H1 (cell line): Measurements from ENCODE around the gene TECPR2. TPM values are rescaled to one million over a fixed set of nuclear protein-coding genes. Genes with fewer than 3 reads are reported as not detected.

ENCODE experiments used
- CTCF ChIA-PET: fragments of 300-600 bp; sonication (Branson Sonifier 250); formaldehyde crosslinking; loops from one replicate; lab custom pipeline; 2021; ENCODE audit not compliant: partially characterized antibody; lab: Charles Lee
- POLR2A ChIA-PET: fragments of 300-600 bp; sonication (Branson Sonifier 250); formaldehyde crosslinking; loops from one replicate; lab custom pipeline; 2021; ENCODE audit warnings: inconsistent platforms; ENCODE audit not compliant: partially characterized antibody; lab: Charles Lee
- DNase-seq, 2 experiments: peaks; one replicate each; pipeline versions ENCODE4 v3.0.0 to v3.0.0-alpha.2; 2010 to 2022; ENCODE audit warnings: low spot score in 2 of 2, low read depth in 1 of 2, mixed read lengths in 1 of 2
- FAIRE-seq: peaks from 2 replicates; lab custom pipeline; 2011; peaks lifted over from hg19 to GRCh38; lab: Jason Lieb, UNC
- H2AFZ ChIP-seq: 2 replicates; pipeline ENCODE4 v1.8.1; 2012; ENCODE audit warnings: low read length, inconsistent platforms
- H2AK5ac ChIP-seq: 2 replicates; pipeline ENCODE4 v1.6.1; 2013; ENCODE audit warnings: low read depth, low read length
- H2BK120ac ChIP-seq: replicated peaks from 2 replicates; pipeline ENCODE3; 2013; ENCODE audit warnings: low read depth, low read length, inconsistent platforms
- H2BK12ac ChIP-seq: 2 replicates; pipeline ENCODE4 v1.6.1; 2013; ENCODE audit warnings: low read depth, low read length
- H2BK15ac ChIP-seq: 2 replicates; pipeline ENCODE4 v1.6.1; 2013; ENCODE audit warnings: low read length
- H2BK20ac ChIP-seq: 2 replicates; pipeline ENCODE4 v1.6.1; 2013; ENCODE audit warnings: low read length
- H2BK5ac ChIP-seq: 2 replicates; pipeline ENCODE4 v1.6.1; 2013; ENCODE audit warnings: low read depth, low read length
- H3K14ac ChIP-seq: 2 replicates; pipeline ENCODE4 v1.6.1; 2013; ENCODE audit warnings: inconsistent platforms; ENCODE audit not compliant: insufficient read length
- H3K18ac ChIP-seq: 2 replicates; pipeline ENCODE4 v1.6.1; 2013; ENCODE audit warnings: low read length; ENCODE audit errors: extremely low read depth
- H3K23ac ChIP-seq: 2 replicates; pipeline ENCODE4 v1.6.1; 2013; ENCODE audit warnings: inconsistent platforms; ENCODE audit not compliant: insufficient read length
- H3K23me2 ChIP-seq: 2 replicates; pipeline ENCODE4 v1.6.1; 2013; ENCODE audit warnings: low read depth, low read length
- H3K27ac ChIP-seq: 2 replicates; pipeline ENCODE4 v1.6.1; 2011; ENCODE audit warnings: low read depth, low read length, inconsistent platforms
- H3K27me3 ChIP-seq, 4 experiments: replicated peaks in 1 of 4; 1 replicate in 1 of 4; 2 replicates in 3 of 4; pipeline versions ENCODE4 v1.6.1 to v1.8.1; 2011 to 2013; ENCODE audit warnings: low read length in 3 of 4, mild to moderate bottlenecking in 3 of 4, inconsistent platforms in 2 of 4, mixed read lengths in 2 of 4, moderate library complexity in 1 of 4; ENCODE audit not compliant: control insufficient read depth in 3 of 4, insufficient read depth in 3 of 4; ENCODE audit errors: extremely low read depth in 1 of 4
- H3K36me3 ChIP-seq, 4 experiments: 2 replicates each; pipeline versions ENCODE4 v1.6.1 to v1.8.1; 2011 to 2013; ENCODE audit warnings: mild to moderate bottlenecking in 4 of 4, low read length in 3 of 4, moderate library complexity in 2 of 4, control low read depth in 1 of 4, inconsistent platforms in 1 of 4; ENCODE audit not compliant: insufficient read depth in 4 of 4, control insufficient read depth in 2 of 4
- H3K4ac ChIP-seq: replicated peaks from 2 replicates; pipeline ENCODE3; 2013; ENCODE audit warnings: low read length, low read depth, mixed read lengths, inconsistent platforms; ENCODE audit not compliant: insufficient read length
- H3K4me1 ChIP-seq, 4 experiments: replicated peaks in 1 of 4; 1 replicate in 1 of 4; 2 replicates in 3 of 4; pipeline versions ENCODE4 v1.6.1 to v1.8.1; 2011 to 2013; ENCODE audit warnings: low read length in 3 of 4, inconsistent platforms in 2 of 4, mixed read lengths in 1 of 4; ENCODE audit not compliant: insufficient read depth in 4 of 4, control insufficient read depth in 3 of 4
- H3K4me2 ChIP-seq, 2 experiments: 2 replicates each; pipeline versions ENCODE4 v1.6.1 to v1.8.1; 2011 to 2013; ENCODE audit warnings: low read depth in 2 of 2, low read length in 2 of 2, control low read depth in 1 of 2, inconsistent platforms in 1 of 2, mild to moderate bottlenecking in 1 of 2; ENCODE audit not compliant: insufficient read depth in 1 of 2
- H3K4me3 ChIP-seq, 4 experiments: fragments of 200-600, 300-600 bp in 1 of 4; sonication (generic), shearing (Covaris generic), sonication (Bioruptor Twin) in 1 of 4; 2 replicates each; pipeline versions ENCODE4 v1.5.1 to v1.8.1; 2011 to 2016; ENCODE audit warnings: low read length in 4 of 4, low read depth in 3 of 4, control low read depth in 2 of 4, inconsistent platforms in 2 of 4, mild to moderate bottlenecking in 2 of 4, mixed read lengths in 1 of 4, moderate library complexity in 1 of 4; ENCODE audit not compliant: insufficient read depth in 2 of 4; ENCODE audit errors: extremely low read depth in 1 of 4
- H3K56ac ChIP-seq: replicated peaks from 2 replicates; pipeline ENCODE3; 2013; ENCODE audit warnings: low read depth, mild to moderate bottlenecking, mixed read lengths, low read length, inconsistent platforms; ENCODE audit not compliant: insufficient read length
- H3K79me1 ChIP-seq: 2 replicates; pipeline ENCODE4 v1.6.1; 2013; ENCODE audit warnings: low read depth, low read length, control low read depth
- H3K79me2 ChIP-seq, 2 experiments: 2 replicates each; pipeline versions ENCODE4 v1.6.1 to v1.8.1; 2012 to 2013; ENCODE audit warnings: low read length in 2 of 2, mild to moderate bottlenecking in 2 of 2, inconsistent platforms in 1 of 2; ENCODE audit not compliant: insufficient read depth in 2 of 2, control insufficient read depth in 1 of 2
- H3K9ac ChIP-seq, 4 experiments: replicated peaks in 1 of 4; 1 replicate in 1 of 4; 2 replicates in 3 of 4; pipeline versions ENCODE4 v1.6.1 to v1.8.1; 2011 to 2013; ENCODE audit warnings: low read depth in 3 of 4, low read length in 3 of 4, control low read depth in 2 of 4, mild to moderate bottlenecking in 2 of 4, moderate library complexity in 2 of 4, inconsistent platforms in 1 of 4; ENCODE audit errors: extremely low read depth in 1 of 4
- H3K9me3 ChIP-seq, 2 experiments: 2 replicates each; pipeline versions ENCODE4 v1.6.1 to v1.8.1; 2012 to 2013; ENCODE audit warnings: mild to moderate bottlenecking in 2 of 2, moderate library complexity in 2 of 2, control low read depth in 1 of 2, inconsistent platforms in 1 of 2, low read depth in 1 of 2, low read length in 1 of 2, mixed read lengths in 1 of 2; ENCODE audit not compliant: insufficient read depth in 2 of 2
- H4K20me1 ChIP-seq, 2 experiments: replicated peaks in 1 of 2; 2 replicates each; pipeline versions ENCODE3 to v1.8.1; 2011 to 2013; ENCODE audit warnings: inconsistent platforms in 2 of 2, low read length in 2 of 2, mild to moderate bottlenecking in 1 of 2; ENCODE audit not compliant: insufficient read depth in 2 of 2, control insufficient read depth in 1 of 2
- H4K5ac ChIP-seq: 2 replicates; pipeline ENCODE4 v1.6.1; 2013; ENCODE audit warnings: low read length, low read depth, mixed read lengths, inconsistent platforms; ENCODE audit not compliant: insufficient read length
- H4K8ac ChIP-seq: 2 replicates; pipeline ENCODE4 v1.8.0; 2013; ENCODE audit warnings: mild to moderate bottlenecking, moderate library complexity, low read length, inconsistent platforms; ENCODE audit not compliant: insufficient read depth; ENCODE audit errors: extremely low read depth
- H4K91ac ChIP-seq: replicated peaks from 2 replicates; pipeline ENCODE3; 2013; ENCODE audit warnings: low read length, mixed read lengths, inconsistent platforms; ENCODE audit not compliant: insufficient read length
- CBX8 ChIP-seq: fragments of 300-800, 300-1000 bp; sonication (generic); IDR thresholded peaks from 2 replicates; pipeline ENCODE4 v1.7.1; 2016; ENCODE audit warnings: low read depth, low read length, borderline replicate concordance
- CHD2 ChIP-seq: IDR thresholded peaks from 2 replicates; pipeline ENCODE4 v1.6.1; 2012; ENCODE audit warnings: low read length, improper control_type of control experiment
- EGR1 ChIP-seq: IDR thresholded peaks from 2 replicates; pipeline ENCODE4 v1.6.1; 2011; ENCODE audit warnings: low read depth, low read length, borderline replicate concordance
- EP300 ChIP-seq, 2 experiments: IDR thresholded peaks; 1 replicate in 1 of 2; 2 replicates in 1 of 2; pipeline ENCODE4 v1.6.1; 2011 to 2012; ENCODE audit warnings: low read depth in 2 of 2, low read length in 2 of 2, mild to moderate bottlenecking in 2 of 2, borderline replicate concordance in 1 of 2, inconsistent platforms in 1 of 2, moderate library complexity in 1 of 2
- HDAC6 ChIP-seq: IDR thresholded peaks from one replicate; pipeline ENCODE4 v1.7.1; 2012; ENCODE audit warnings: low read depth, mild to moderate bottlenecking, inconsistent platforms, low read length, moderate library complexity
- KDM5A ChIP-seq: fragments of 200-600 bp; IDR thresholded peaks from 2 replicates; pipeline ENCODE4 v1.7.1; 2012; ENCODE audit warnings: mild to moderate bottlenecking, low read length, inconsistent platforms, mixed read lengths
- NANOG ChIP-seq: IDR thresholded peaks from 2 replicates; pipeline ENCODE4 v1.6.1; 2011; ENCODE audit warnings: low read length, low read depth, mild to moderate bottlenecking, inconsistent platforms; ENCODE audit not compliant: insufficient read depth, poor library complexity, severe bottlenecking
- POU5F1 ChIP-seq: IDR thresholded peaks from 2 replicates; pipeline ENCODE4 v1.6.1; 2011; ENCODE audit warnings: low read depth, mild to moderate bottlenecking, low read length, moderate library complexity
- RAD21 ChIP-seq, 2 experiments: IDR thresholded peaks in 1 of 2; conservative IDR thresholded peaks in 1 of 2; 2 replicates each; pipeline ENCODE4 v1.6.1; 2011; ENCODE audit warnings: low read depth in 2 of 2, low read length in 2 of 2, improper control_type of control experiment in 1 of 2, inconsistent platforms in 1 of 2, mild to moderate bottlenecking in 1 of 2, moderate library complexity in 1 of 2
- RFX5 ChIP-seq: IDR thresholded peaks from 2 replicates; pipeline ENCODE4 v1.6.1; 2011; ENCODE audit warnings: low read depth, low read length, improper control_type of control experiment, borderline replicate concordance
- RNF2 ChIP-seq: fragments of 200-900, 300-1000 bp; sonication (generic); IDR thresholded peaks from 2 replicates; pipeline ENCODE4 v1.7.1; 2016; ENCODE audit warnings: borderline replicate concordance, low read depth, mild to moderate bottlenecking, antibody characterized with exemption, low read length; ENCODE audit not compliant: poor library complexity, severe bottlenecking; ENCODE audit errors: missing control alignments
- SIX5 ChIP-seq: IDR thresholded peaks from 2 replicates; pipeline ENCODE4 v1.6.1; 2011; ENCODE audit warnings: mild to moderate bottlenecking, low read depth, low read length
- SP1 ChIP-seq: IDR thresholded peaks from 2 replicates; pipeline ENCODE4 v1.6.1; 2011; ENCODE audit warnings: low read depth, low read length
- SP4 ChIP-seq: IDR thresholded peaks from 2 replicates; pipeline ENCODE4 v1.6.1; 2012; ENCODE audit warnings: low read length, inconsistent platforms
- TAF1 ChIP-seq: IDR thresholded peaks from 2 replicates; pipeline ENCODE4 v1.6.1; 2011; ENCODE audit warnings: mild to moderate bottlenecking, low read depth, low read length
- WGBS, 2 experiments: shearing (Covaris generic) in 1 of 2; methylation state at CpG; one replicate each; pipeline versions ENCODE4 v1.1.6 to v1.1.7; 2013 to 2015; ENCODE audit warnings: low lambda C conversion rate in 2 of 2, mixed read lengths in 2 of 2, inconsistent platforms in 1 of 2, low coverage in 1 of 2, missing lambda C conversion rate in 1 of 2; ENCODE audit not compliant: insufficient replicate concordance in 2 of 2, insufficient coverage in 1 of 2, insufficient read length in 1 of 2; ENCODE audit errors: extremely low coverage in 1 of 2, missing lambda C conversion rate in 1 of 2; 5-methylcytosine and 5-hydroxymethylcytosine counted together
- polyA plus RNA-seq, 7 experiments: library from polyadenylated mRNA; depleted of rRNA in 3 of 7; stranded (reverse) in 5 of 7; unstranded in 2 of 7; fragments of >200 nt in 5 of 7; fragments of 200-250 nt in 2 of 7; gene quantifications; 1 replicate in 5 of 7; 2 replicates in 1 of 7; 4 replicates in 1 of 7; pipeline versions ENCODE4 v1.2.1 to v1.2.3, GENCODE V29; 2011 to 2013; ENCODE audit warnings: missing spikeins in 2 of 7, mixed read lengths in 2 of 7
- total RNA-seq: library from RNA; stranded (reverse); fragmentation: NEBNext Ultra II Directional; extraction: Animal tissue kit (Norgen Biotek cat#: 25700); gene quantifications from 2 replicates; pipeline ENCODE4 v1.2.1, GENCODE V29; 2021

Gene TECPR2
- total and polyA plus RNA-seq, 2 of the 8 experiments (the other 6 are each of a cell fraction or from before 2014, with no cell fraction given), result 6.8 to 19.4 TPM

DNA sequence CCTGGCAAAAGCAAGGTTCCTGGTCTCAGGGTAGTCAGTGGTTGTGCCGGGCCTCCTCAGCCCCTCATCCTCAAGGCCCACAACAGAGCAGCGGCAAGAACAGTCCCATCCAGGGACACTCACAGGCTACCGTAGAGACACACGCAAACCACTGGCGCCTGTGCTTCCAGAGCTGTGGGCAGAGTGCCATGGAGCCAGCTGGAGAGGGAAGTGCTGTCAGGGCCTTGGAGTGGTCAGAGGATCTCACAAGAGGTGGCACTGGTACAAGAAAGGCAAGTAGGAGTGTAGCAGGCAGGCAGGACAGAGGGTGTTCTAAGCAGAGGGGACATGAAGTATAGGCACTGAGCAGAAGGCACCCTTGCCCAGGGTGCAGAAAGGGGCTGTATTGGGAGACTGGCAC is 112.2 kb downstream of the TECPR2 start:
- H3K23me2 ChIP-seq, result no peaks in the 10 kb centered on the region
- no peak overlapping the region for H4K5ac ChIP-seq
- H3K79me2 ChIP-seq, result no peaks in the 10 kb centered on the region
- no peak overlapping the region for H3K23ac ChIP-seq
- H3K36me3 ChIP-seq, result no peaks in the 10 kb centered on the region
- H4K20me1 ChIP-seq, result peaks cover 0 to 5% of the 10 kb centered on the region in 2 experiments
- H3K79me1 ChIP-seq, result no peaks in the 10 kb centered on the region
- H3K27me3 ChIP-seq, result no peaks in the 10 kb centered on the region
- POLR2A ChIA-PET, result no interaction called here
- H3K27ac ChIP-seq, result no peak overlapping the region
- H2BK5ac ChIP-seq, result no peak overlapping the region
- no peak overlapping the region for H2BK15ac ChIP-seq
- H2AFZ ChIP-seq, result no peak overlapping the region
- H2BK12ac ChIP-seq, result no peak overlapping the region
- H3K4me3 ChIP-seq, result no peak overlapping the region
- no peak for DNase-seq
- H3K56ac ChIP-seq, result no peak overlapping the region
- H4K91ac ChIP-seq, result no peak overlapping the region
- no peak overlapping the region for H3K9ac ChIP-seq
- no peak overlapping the region for H4K8ac ChIP-seq
- no peaks in the 10 kb centered on the region for H3K9me3 ChIP-seq
- WGBS, 2 experiments, result 100% methylated on average over 5 of the region's 5 CpGs; no CpG with 5 or more reads in 1 of the 2 experiments
- no peak overlapping the region for H2BK120ac ChIP-seq
- H3K4ac ChIP-seq, result no peak overlapping the region
- H2AK5ac ChIP-seq, result no peak overlapping the region
- H3K18ac ChIP-seq, result no peak overlapping the region
- CTCF ChIA-PET, result no interaction called here
- FAIRE-seq, result no peak
- no peak overlapping the region for H3K14ac ChIP-seq
- H3K4me2 ChIP-seq, result no peak overlapping the region
- no peaks in the 10 kb centered on the region for H3K4me1 ChIP-seq
- no peak overlapping the region for H2BK20ac ChIP-seq
- TF ChIP-seq SP4 (no peak), EGR1 (no peak), SP1 (no peak), RAD21 (IDR thresholded peaks at IDR 0.05 in 1 of 2, conservative IDR thresholded peaks at IDR 0.05 in 1 of 2; ENCODE audit: low read depth in 2 of 2, low read length in 2 of 2) (no peak), CHD2 (no peak), NANOG (no peak), RFX5 (no peak), KDM5A (no peak), SIX5 (no peak), HDAC6 (no peak), CBX8 (no peak), TAF1 (no peak), RNF2 (no peak), EP300 (IDR thresholded peaks at IDR 0.05; ENCODE audit: borderline replicate concordance in 1 of 2, low read depth in 2 of 2, low read length in 2 of 2) (no peak), POU5F1 (no peak)
